Fibroblast of lung (primary cell): ENCODE data around the gene TRAK1. TPM values are rescaled to one million over a fixed set of nuclear protein-coding genes. Genes with fewer than 3 reads are reported as not detected.

ENCODE experiments used
- DNase-seq, 2 donors: peaks; one replicate each; pipeline versions ENCODE4 v3.0.0 to v3.0.0-alpha.2; 2010; ENCODE audit warnings: low read depth in 2 of 2
- H2AFZ ChIP-seq: 2 replicates; pipeline ENCODE4 v1.5.1; 2012; ENCODE audit warnings: low read length, control low read depth, inconsistent platforms
- H3K27ac ChIP-seq: 2 replicates; pipeline ENCODE4 v1.5.1; 2011; ENCODE audit warnings: low read length, control low read depth; ENCODE audit not compliant: insufficient read depth
- H3K27me3 ChIP-seq: 2 replicates; pipeline ENCODE4 v1.5.1; 2011; ENCODE audit warnings: mild to moderate bottlenecking, low read length; ENCODE audit not compliant: control insufficient read depth, insufficient read depth
- H3K36me3 ChIP-seq: 2 replicates; pipeline ENCODE4 v1.5.1; 2011; ENCODE audit warnings: low read length; ENCODE audit not compliant: control insufficient read depth, insufficient read depth
- H3K4me1 ChIP-seq: 2 replicates; pipeline ENCODE4 v1.5.1; 2011; ENCODE audit warnings: low read length; ENCODE audit not compliant: control insufficient read depth, insufficient read depth; ENCODE audit errors: extremely low read depth
- H3K4me2 ChIP-seq: 2 replicates; pipeline ENCODE4 v1.5.1; 2011; ENCODE audit warnings: low read length, control low read depth; ENCODE audit not compliant: insufficient read depth; ENCODE audit errors: extremely low read depth
- H3K4me3 ChIP-seq, 4 experiments: fragments of 200-600 bp in 1 of 4; sonication (generic) in 1 of 4; replicated peaks in 1 of 4; 2 replicates each; pipeline ENCODE4 v1.5.1; 2011 to 2016; ENCODE audit warnings: low read length in 4 of 4, low read depth in 3 of 4, mild to moderate bottlenecking in 3 of 4, control low read depth in 2 of 4, inconsistent platforms in 1 of 4, mixed read lengths in 1 of 4; ENCODE audit not compliant: insufficient read depth in 1 of 4; ENCODE audit errors: control extremely low read depth in 1 of 4
- H3K79me2 ChIP-seq: 2 replicates; pipeline ENCODE4 v1.5.1; 2012; ENCODE audit warnings: mild to moderate bottlenecking, low read length, inconsistent platforms; ENCODE audit not compliant: control insufficient read depth, insufficient read depth
- H3K9ac ChIP-seq: 2 replicates; pipeline ENCODE4 v1.5.1; 2011; ENCODE audit warnings: mild to moderate bottlenecking, low read length, control low read depth; ENCODE audit not compliant: insufficient read depth
- H3K9me3 ChIP-seq: 2 replicates; pipeline ENCODE4 v1.5.1; 2012; ENCODE audit warnings: low read depth, low read length; ENCODE audit not compliant: control insufficient read depth, insufficient read depth
- H4K20me1 ChIP-seq: 2 replicates; pipeline ENCODE4 v1.5.1; 2011; ENCODE audit warnings: low read length; ENCODE audit not compliant: control insufficient read depth, insufficient read depth; ENCODE audit errors: extremely low read depth
- EZH2 ChIP-seq: IDR thresholded peaks from 2 replicates; pipeline ENCODE4 v1.5.1; 2012; ENCODE audit warnings: low read length, control low read depth, mild to moderate bottlenecking; ENCODE audit errors: missing control alignments
- polyA plus RNA-seq, 2 donors: library from polyadenylated mRNA; depleted of rRNA in 1 of 2; stranded (reverse) in 1 of 2; unstranded in 1 of 2; fragments of >200 nt; gene quantifications; 2 replicates each; pipeline ENCODE4 v1.2.1, GENCODE V29; 2011 to 2012; ENCODE audit warnings: missing spikeins in 1 of 2
- total RNA-seq: library from RNA; depleted of rRNA; stranded (reverse); fragments of >200 nt; gene quantifications from 2 replicates; pipeline ENCODE4 v1.2.1, GENCODE V29; 2014
- TF ChIP-seq, protein P1 (sequence below), 2 donors: IDR thresholded peaks in 1 of 2; conservative IDR thresholded peaks in 1 of 2; 1 replicate in 1 of 2; 2 replicates in 1 of 2; pipeline ENCODE4 v1.5.1; 2011 to 2012; ENCODE audit warnings: low read length in 2 of 2, control low read depth in 1 of 2, inconsistent platforms in 1 of 2, low read depth in 1 of 2, mild to moderate bottlenecking in 1 of 2

TRAK1 gene
- total and polyA plus RNA-seq, 2 donors (not counting 1 experiment from before 2014, with no cell fraction given) = 37.8 to 44.0 TPM

DNA sequence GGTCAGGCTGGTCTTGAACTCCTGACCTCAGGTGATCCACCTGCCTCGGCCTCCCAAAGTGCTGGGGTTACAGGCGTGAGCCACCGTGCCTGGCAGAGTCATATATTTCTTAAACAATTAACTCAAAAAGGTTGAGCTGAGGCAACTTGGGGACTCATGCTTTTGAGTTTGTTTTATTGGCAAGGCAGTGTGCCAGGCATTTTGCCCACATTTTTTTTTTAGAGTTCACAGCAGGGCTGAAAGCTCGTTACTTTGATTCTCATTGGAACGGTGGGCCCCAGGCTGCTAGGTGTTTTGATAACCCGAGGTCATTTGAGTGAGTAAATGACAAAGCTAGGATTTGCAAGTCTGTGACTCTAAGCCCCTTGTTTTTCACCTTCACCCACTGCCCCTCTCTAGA lies 98.6 kb downstream of the TRAK1 start:
- Histone ChIP-seq H3K4me2 (no peak overlapping the region), H3K9me3 (no peaks in the 10 kb centered on the region), H3K27me3 (no peaks in the 10 kb centered on the region), H3K36me3 (peaks cover 7% of the 10 kb centered on the region), H3K4me3 (no peak overlapping the region), H3K4me1 (no peaks in the 10 kb centered on the region), H2AFZ (no peak overlapping the region), H4K20me1 (no peaks in the 10 kb centered on the region), H3K79me2 (no peaks in the 10 kb centered on the region), H3K27ac (no peak overlapping the region), H3K9ac (no peak overlapping the region)
- DNase-seq = peak in 1 of 2 donors; percentile 21
- TF ChIP-seq, protein P1, sequence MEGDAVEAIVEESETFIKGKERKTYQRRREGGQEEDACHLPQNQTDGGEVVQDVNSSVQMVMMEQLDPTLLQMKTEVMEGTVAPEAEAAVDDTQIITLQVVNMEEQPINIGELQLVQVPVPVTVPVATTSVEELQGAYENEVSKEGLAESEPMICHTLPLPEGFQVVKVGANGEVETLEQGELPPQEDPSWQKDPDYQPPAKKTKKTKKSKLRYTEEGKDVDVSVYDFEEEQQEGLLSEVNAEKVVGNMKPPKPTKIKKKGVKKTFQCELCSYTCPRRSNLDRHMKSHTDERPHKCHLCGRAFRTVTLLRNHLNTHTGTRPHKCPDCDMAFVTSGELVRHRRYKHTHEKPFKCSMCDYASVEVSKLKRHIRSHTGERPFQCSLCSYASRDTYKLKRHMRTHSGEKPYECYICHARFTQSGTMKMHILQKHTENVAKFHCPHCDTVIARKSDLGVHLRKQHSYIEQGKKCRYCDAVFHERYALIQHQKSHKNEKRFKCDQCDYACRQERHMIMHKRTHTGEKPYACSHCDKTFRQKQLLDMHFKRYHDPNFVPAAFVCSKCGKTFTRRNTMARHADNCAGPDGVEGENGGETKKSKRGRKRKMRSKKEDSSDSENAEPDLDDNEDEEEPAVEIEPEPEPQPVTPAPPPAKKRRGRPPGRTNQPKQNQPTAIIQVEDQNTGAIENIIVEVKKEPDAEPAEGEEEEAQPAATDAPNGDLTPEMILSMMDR (conservative IDR thresholded peaks at IDR 0.05 in 1 of 2, IDR thresholded peaks at IDR 0.05 in 1 of 2; ENCODE audit: low read depth in 1 of 2, low read length in 2 of 2) = no peak
- TF ChIP-seq EZH2 = no peak

DNA sequence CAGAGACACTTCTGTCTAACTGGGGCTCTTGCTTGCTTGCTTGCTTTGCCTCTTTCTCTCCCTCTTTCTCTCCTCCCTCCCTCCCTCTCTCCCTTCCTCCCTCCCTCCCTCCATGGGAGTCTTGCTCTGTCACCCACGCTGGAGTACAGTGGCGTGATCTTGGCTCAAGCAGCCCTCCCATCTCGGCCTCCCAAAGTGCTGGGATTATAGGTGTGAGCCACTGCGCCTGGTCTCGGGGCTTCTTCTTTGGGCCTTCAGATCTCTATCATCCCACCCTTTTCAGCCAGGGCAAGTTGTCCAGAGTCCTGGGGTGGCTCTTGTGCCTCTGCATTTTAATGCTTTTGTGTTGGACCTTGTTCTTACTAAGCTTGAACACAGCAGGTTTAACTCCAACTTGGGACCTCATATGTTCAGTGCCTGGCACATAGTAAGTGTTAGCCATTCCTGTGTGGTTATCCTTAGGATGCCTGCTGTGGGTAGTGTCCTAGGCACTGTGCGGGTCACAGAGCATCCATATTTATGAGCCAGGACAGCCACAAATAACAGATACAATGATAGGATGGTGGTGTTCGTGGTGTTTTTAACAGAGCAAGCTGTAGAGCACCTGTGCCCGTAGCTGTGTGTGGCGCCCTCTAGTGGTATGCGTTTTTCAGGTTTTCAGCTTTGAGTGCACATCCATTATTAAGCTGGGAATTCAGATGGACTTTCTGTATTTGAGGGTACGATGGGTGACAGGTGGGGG lies 99.7 kb downstream of the TRAK1 start:
- Histone ChIP-seq H4K20me1 (no peaks in the 10 kb centered on the region), H3K4me3 (no peak overlapping the region), H3K27ac (no peak overlapping the region), H3K36me3 (peaks cover 6% of the 10 kb centered on the region), H3K9ac (no peak overlapping the region), H2AFZ (no peak overlapping the region), H3K27me3 (no peaks in the 10 kb centered on the region), H3K4me1 (no peaks in the 10 kb centered on the region), H3K4me2 (no peak overlapping the region), H3K79me2 (no peaks in the 10 kb centered on the region), H3K9me3 (no peaks in the 10 kb centered on the region)
- TF ChIP-seq EZH2 = no peak
- TF ChIP-seq, protein P1 (conservative IDR thresholded peaks at IDR 0.05 in 1 of 2, IDR thresholded peaks at IDR 0.05 in 1 of 2; ENCODE audit: low read depth in 1 of 2, low read length in 2 of 2) = peak; percentile 86 to 88
- DNase-seq = peak; percentile 39 to 67

DNA sequence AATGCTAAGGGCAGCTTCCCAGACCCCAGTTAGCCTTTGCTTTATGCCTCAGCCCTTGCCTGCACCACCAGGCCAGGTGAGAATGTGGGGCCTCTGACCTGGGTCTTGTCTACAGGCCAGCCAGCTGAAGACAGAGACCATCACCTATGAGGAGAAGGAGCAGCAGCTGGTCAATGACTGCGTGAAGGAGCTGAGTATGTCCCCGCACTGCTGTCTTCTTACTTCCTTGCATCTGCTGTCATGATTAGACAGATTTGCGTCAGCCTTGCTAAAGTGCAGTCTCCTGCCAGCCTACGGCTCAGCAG lies 100.2 kb downstream of the TRAK1 start:
- Histone ChIP-seq H3K4me1 (no peaks in the 10 kb centered on the region), H4K20me1 (no peaks in the 10 kb centered on the region), H3K36me3 (peaks cover 6% of the 10 kb centered on the region), H3K79me2 (no peaks in the 10 kb centered on the region), H2AFZ (no peak overlapping the region), H3K4me3 (no peak overlapping the region), H3K9me3 (no peaks in the 10 kb centered on the region), H3K27ac (no peak overlapping the region), H3K27me3 (no peaks in the 10 kb centered on the region), H3K9ac (no peak overlapping the region), H3K4me2 (no peak overlapping the region)
- TF ChIP-seq, protein P1 (conservative IDR thresholded peaks at IDR 0.05 in 1 of 2, IDR thresholded peaks at IDR 0.05 in 1 of 2; ENCODE audit: low read depth in 1 of 2, low read length in 2 of 2) = no peak
- no peak for TF ChIP-seq EZH2
- DNase-seq = no peak
